Measurements from ENCODE around the gene PRKD2.

PRKD2 gene

GRCh38 chr19:46741447-46741846 lies 24.5 kb upstream of the PRKD2 start:
- peaks cover 26% of the 10 kb centered on the region for H3K36me3 ChIP-seq (ENCODE audit: control insufficient read depth, insufficient read depth, low read length)

GRCh38 chr19:46739290-46739771 lies 22.4 kb upstream of the PRKD2 start:
- Histone ChIP-seq H3K27ac (ENCODE audit: insufficient read depth, low read length, poor library complexity, severe bottlenecking) (no peak overlapping the region), H3K27me3 (replicated peaks; ENCODE audit: control insufficient read depth, insufficient read depth, low read length, poor library complexity, severe bottlenecking) (no peaks in the 10 kb centered on the region), H3K9me3 (ENCODE audit: control insufficient read depth, low read length) (no peaks in the 10 kb centered on the region), H3K4me1 (ENCODE audit: control insufficient read depth, insufficient read depth, low read length, poor library complexity, severe bottlenecking) (no peaks in the 10 kb centered on the region), H3K36me3 (ENCODE audit: control insufficient read depth, insufficient read depth, low read length) (peaks cover 29% of the 10 kb centered on the region), H3K4me3 (ENCODE audit: insufficient read depth, low read depth, low read length, poor library complexity, severe bottlenecking) (no peak overlapping the region)
- no peak for DNase-seq

More at GRCh38 chr19:46741447-46741846, 24.5 kb upstream of the PRKD2 start:
- no peak overlapping the region for H3K27ac ChIP-seq (ENCODE audit: insufficient read depth, low read length, poor library complexity, severe bottlenecking)
- peaks cover 14% of the 10 kb centered on the region for H3K4me1 ChIP-seq (ENCODE audit: control insufficient read depth, insufficient read depth, low read length, poor library complexity, severe bottlenecking)
- no peak for DNase-seq
- H3K9me3 ChIP-seq (ENCODE audit: control insufficient read depth, low read length): no peaks in the 10 kb centered on the region
- no peak overlapping the region for H3K4me3 ChIP-seq (ENCODE audit: insufficient read depth, low read depth, low read length, poor library complexity, severe bottlenecking)
- no peaks in the 10 kb centered on the region for H3K27me3 ChIP-seq (replicated peaks; ENCODE audit: control insufficient read depth, insufficient read depth, low read length, poor library complexity, severe bottlenecking)

- no peak overlapping the region for H3K27ac ChIP-seq (ENCODE audit: insufficient read depth, low read length, poor library complexity, severe bottlenecking)
- H3K9me3 ChIP-seq (ENCODE audit: control insufficient read depth, low read length): no peaks in the 10 kb centered on the region
- H3K36me3 ChIP-seq (ENCODE audit: control insufficient read depth, insufficient read depth, low read length): peaks cover 42% of the 10 kb centered on the region
- H3K4me3 ChIP-seq (ENCODE audit: insufficient read depth, low read depth, low read length, poor library complexity, severe bottlenecking): no peak overlapping the region
- DNase-seq: no peak
- H3K4me1 ChIP-seq (ENCODE audit: control insufficient read depth, insufficient read depth, low read length, poor library complexity, severe bottlenecking): no peaks in the 10 kb centered on the region
- no peaks in the 10 kb centered on the region for H3K27me3 ChIP-seq (replicated peaks; ENCODE audit: control insufficient read depth, insufficient read depth, low read length, poor library complexity, severe bottlenecking)
Observed at GRCh38 chr19:46737761-46738171, 20.9 kb upstream of the PRKD2 start.

- H3K27me3 ChIP-seq (replicated peaks; ENCODE audit: control insufficient read depth, insufficient read depth, low read length, poor library complexity, severe bottlenecking): no peaks in the 10 kb centered on the region
- H3K9me3 ChIP-seq (ENCODE audit: control insufficient read depth, low read length): no peaks in the 10 kb centered on the region
- H3K4me3 ChIP-seq (ENCODE audit: insufficient read depth, low read depth, low read length, poor library complexity, severe bottlenecking): no peak overlapping the region
- H3K27ac ChIP-seq (ENCODE audit: insufficient read depth, low read length, poor library complexity, severe bottlenecking): no peak overlapping the region
- DNase-seq: no peak
- peaks cover 46% of the 10 kb centered on the region for H3K36me3 ChIP-seq (ENCODE audit: control insufficient read depth, insufficient read depth, low read length)
- no peaks in the 10 kb centered on the region for H3K4me1 ChIP-seq (ENCODE audit: control insufficient read depth, insufficient read depth, low read length, poor library complexity, severe bottlenecking)
Observed at GRCh38 chr19:46737298-46737654, 20.4 kb upstream of the PRKD2 start.

- H3K4me3 ChIP-seq (ENCODE audit: insufficient read depth, low read depth, low read length, poor library complexity, severe bottlenecking): no peak overlapping the region
Observed at GRCh38 chr19:46736531-46737297, 19.8 kb upstream of the PRKD2 start.

GRCh38 chr19:46733690-46734292 lies 16.9 kb upstream of the PRKD2 start:
- no peaks in the 10 kb centered on the region for H3K27me3 ChIP-seq (replicated peaks; ENCODE audit: control insufficient read depth, insufficient read depth, low read length, poor library complexity, severe bottlenecking)
- DNase-seq: no peak
- H3K4me3 ChIP-seq (ENCODE audit: insufficient read depth, low read depth, low read length, poor library complexity, severe bottlenecking): no peak overlapping the region
- H3K36me3 ChIP-seq (ENCODE audit: control insufficient read depth, insufficient read depth, low read length): peaks cover 72% of the 10 kb centered on the region
- peaks cover 3% of the 10 kb centered on the region for H3K4me1 ChIP-seq (ENCODE audit: control insufficient read depth, insufficient read depth, low read length, poor library complexity, severe bottlenecking)
- H3K27ac ChIP-seq (ENCODE audit: insufficient read depth, low read length, poor library complexity, severe bottlenecking): no peak overlapping the region
- H3K9me3 ChIP-seq (ENCODE audit: control insufficient read depth, low read length): no peaks in the 10 kb centered on the region

More at GRCh38 chr19:46736531-46737297, 19.8 kb upstream of the PRKD2 start:
- DNase-seq: no peak
- Histone ChIP-seq H3K27me3 (replicated peaks; ENCODE audit: control insufficient read depth, insufficient read depth, low read length, poor library complexity, severe bottlenecking) (no peaks in the 10 kb centered on the region), H3K9me3 (ENCODE audit: control insufficient read depth, low read length) (no peaks in the 10 kb centered on the region), H3K27ac (ENCODE audit: insufficient read depth, low read length, poor library complexity, severe bottlenecking) (no peak overlapping the region), H3K4me1 (ENCODE audit: control insufficient read depth, insufficient read depth, low read length, poor library complexity, severe bottlenecking) (no peaks in the 10 kb centered on the region), H3K36me3 (ENCODE audit: control insufficient read depth, insufficient read depth, low read length) (peaks cover 47% of the 10 kb centered on the region)

DNA sequence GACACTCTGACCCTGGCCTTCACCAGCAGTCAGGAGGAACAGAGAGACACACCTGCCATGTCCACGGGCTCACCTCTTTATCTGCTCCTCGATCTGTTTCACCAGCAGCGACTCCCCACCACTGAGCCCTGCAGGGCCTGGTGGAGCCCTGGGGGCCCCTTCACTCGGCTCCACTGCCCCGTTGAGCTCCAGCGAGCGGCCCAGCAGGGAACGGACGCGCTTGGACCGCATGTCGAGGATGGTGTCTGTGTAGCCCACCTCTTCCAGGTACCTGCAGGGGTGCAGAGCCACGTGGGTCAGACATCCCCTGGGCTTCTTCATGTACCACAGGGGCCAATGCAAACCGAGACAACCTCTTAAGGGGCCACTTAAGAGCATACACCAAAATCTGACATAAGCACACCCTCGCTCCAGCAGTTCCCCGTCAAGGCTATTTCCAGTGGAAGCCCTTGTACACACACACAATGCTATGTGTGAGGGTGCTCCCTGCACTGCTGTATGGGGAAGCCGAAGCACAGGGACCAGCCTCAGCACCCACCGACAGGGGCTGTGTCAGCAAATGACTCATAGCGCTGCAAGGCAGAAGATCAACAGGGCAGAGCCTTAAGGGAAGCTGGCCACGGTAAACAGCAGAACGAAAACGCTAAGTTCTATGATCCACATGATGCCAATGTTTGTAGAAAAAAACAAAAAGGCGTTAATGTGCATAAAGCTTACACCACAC lies 16.2 kb upstream of the PRKD2 start:
- no peak for DNase-seq
- Histone ChIP-seq H3K36me3 (ENCODE audit: control insufficient read depth, insufficient read depth, low read length) (peaks cover 69% of the 10 kb centered on the region), H3K4me1 (ENCODE audit: control insufficient read depth, insufficient read depth, low read length, poor library complexity, severe bottlenecking) (peaks cover 4% of the 10 kb centered on the region)

GRCh38 chr19:46732172-46732938 lies 15.4 kb upstream of the PRKD2 start:
- Histone ChIP-seq H3K36me3 (ENCODE audit: control insufficient read depth, insufficient read depth, low read length) (peaks cover 70% of the 10 kb centered on the region), H3K9me3 (ENCODE audit: control insufficient read depth, low read length) (no peaks in the 10 kb centered on the region), H3K4me1 (ENCODE audit: control insufficient read depth, insufficient read depth, low read length, poor library complexity, severe bottlenecking) (peaks cover 4% of the 10 kb centered on the region), H3K27ac (ENCODE audit: insufficient read depth, low read length, poor library complexity, severe bottlenecking) (no peak overlapping the region), H3K4me3 (ENCODE audit: insufficient read depth, low read depth, low read length, poor library complexity, severe bottlenecking) (no peak overlapping the region), H3K27me3 (replicated peaks; ENCODE audit: control insufficient read depth, insufficient read depth, low read length, poor library complexity, severe bottlenecking) (no peaks in the 10 kb centered on the region)
- DNase-seq: no peak

More for the DNA sequence above, 16.2 kb upstream of the PRKD2 start:
- no peak overlapping the region for H3K27ac ChIP-seq (ENCODE audit: insufficient read depth, low read length, poor library complexity, severe bottlenecking)
- no peaks in the 10 kb centered on the region for H3K9me3 ChIP-seq (ENCODE audit: control insufficient read depth, low read length)
- no peak overlapping the region for H3K4me3 ChIP-seq (ENCODE audit: insufficient read depth, low read depth, low read length, poor library complexity, severe bottlenecking)
- no peaks in the 10 kb centered on the region for H3K27me3 ChIP-seq (replicated peaks; ENCODE audit: control insufficient read depth, insufficient read depth, low read length, poor library complexity, severe bottlenecking)

DNA sequence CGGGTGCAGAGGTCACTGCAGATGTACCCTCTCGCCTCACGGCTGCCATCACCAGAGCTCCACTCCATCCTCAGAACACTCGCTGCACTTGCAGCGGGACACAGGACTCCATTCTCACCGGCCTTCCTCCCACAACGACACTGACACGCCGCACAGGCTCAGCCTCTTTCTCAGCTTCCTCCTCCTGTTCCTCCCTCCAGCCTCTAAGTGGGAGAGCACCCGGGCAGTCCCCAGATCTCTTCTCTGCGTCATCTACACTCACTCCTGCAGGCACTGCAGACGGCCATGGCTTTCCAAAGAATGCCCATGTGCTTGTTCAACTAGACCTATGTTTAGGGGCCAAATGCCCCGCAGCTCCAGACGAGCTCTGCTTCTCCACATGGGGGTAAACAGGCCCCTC lies 14.7 kb upstream of the PRKD2 start:
- Histone ChIP-seq H3K36me3 (ENCODE audit: control insufficient read depth, insufficient read depth, low read length) (peaks cover 71% of the 10 kb centered on the region), H3K27ac (ENCODE audit: insufficient read depth, low read length, poor library complexity, severe bottlenecking) (no peak overlapping the region), H3K4me3 (ENCODE audit: insufficient read depth, low read depth, low read length, poor library complexity, severe bottlenecking) (no peak overlapping the region), H3K4me1 (ENCODE audit: control insufficient read depth, insufficient read depth, low read length, poor library complexity, severe bottlenecking) (peaks cover 4% of the 10 kb centered on the region), H3K27me3 (replicated peaks; ENCODE audit: control insufficient read depth, insufficient read depth, low read length, poor library complexity, severe bottlenecking) (no peaks in the 10 kb centered on the region), H3K9me3 (ENCODE audit: control insufficient read depth, low read length) (no peaks in the 10 kb centered on the region)
- DNase-seq: no peak

Measured in effector memory CD4-positive, alpha-beta T cell (primary cell).